ENCODE data around the gene BCAS4. TPM values are rescaled to one million over a fixed set of nuclear protein-coding genes. Genes with fewer than 3 reads are reported as not detected.
"Not testable (repeated sequence)": the region's sequence is repeated elsewhere in the genome, so short reads cannot be mapped to it uniquely, and the experiment has no call there.

The BCAS4 gene, protein sequence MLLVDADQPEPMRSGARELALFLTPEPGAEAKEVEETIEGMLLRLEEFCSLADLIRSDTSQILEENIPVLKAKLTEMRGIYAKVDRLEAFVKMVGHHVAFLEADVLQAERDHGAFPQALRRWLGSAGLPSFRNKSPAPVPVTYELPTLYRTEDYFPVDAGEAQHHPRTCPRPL
- 20.7 and 32.2 TPM in 2 replicates for total RNA-seq (2014; rRNA removed; shearing (Covaris generic))

- DNase-seq (ENCODE audit: low spot score), result peak; percentile 80
- in situ Hi-C loops (cut with HindIII; ENCODE audit: low sequenced_read_pairs), result no loop called here
These were observed at the start of gene BCAS4 for GRCh38 chr20:50794846-50795634. Gene BCAS4 (plus strand): TSS chr20:50795061. CDS start chr20:50795084, 23 bp downstream.

GRCh38 chr20:50745634-50746137 lies 49.2 kb upstream of the BCAS4 start:
- in situ Hi-C loops (cut with HindIII; ENCODE audit: low sequenced_read_pairs), result no loop called here
- no peak for DNase-seq (ENCODE audit: low spot score)

- DNase-seq (ENCODE audit: low spot score), result no peak
- in situ Hi-C loops (cut with HindIII; ENCODE audit: low sequenced_read_pairs), result no loop called here
These were observed 48.5 kb upstream of the BCAS4 start for GRCh38 chr20:50746138-50746940.

DNA sequence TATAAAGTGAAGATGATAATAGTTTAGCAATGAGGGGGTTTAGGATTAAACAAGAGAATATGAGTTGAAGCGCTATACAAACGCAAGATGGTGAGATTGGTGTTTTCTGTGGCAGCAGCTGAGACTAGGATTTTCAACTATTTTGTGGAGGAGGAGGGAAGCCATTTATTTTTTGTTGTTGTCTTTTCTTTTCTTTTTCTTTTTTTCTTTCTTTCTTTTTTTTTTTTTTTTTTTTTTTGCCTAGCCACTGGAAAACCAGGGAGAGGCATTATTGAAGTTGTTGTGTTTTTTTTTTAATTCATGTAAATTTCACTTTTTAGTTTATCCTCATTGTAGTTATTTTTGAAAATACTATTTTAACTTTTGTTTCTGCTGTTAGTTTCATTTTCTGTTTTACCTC lies 47.6 kb upstream of the BCAS4 start:
- no peak for DNase-seq (ENCODE audit: low spot score)
- in situ Hi-C loops (cut with HindIII; ENCODE audit: low sequenced_read_pairs), result no loop called here

GRCh38 chr20:50750145-50750671 lies 44.7 kb upstream of the BCAS4 start:
- in situ Hi-C loops (cut with HindIII; ENCODE audit: low sequenced_read_pairs), result no loop called here
- DNase-seq (ENCODE audit: low spot score), result no peak

DNA sequence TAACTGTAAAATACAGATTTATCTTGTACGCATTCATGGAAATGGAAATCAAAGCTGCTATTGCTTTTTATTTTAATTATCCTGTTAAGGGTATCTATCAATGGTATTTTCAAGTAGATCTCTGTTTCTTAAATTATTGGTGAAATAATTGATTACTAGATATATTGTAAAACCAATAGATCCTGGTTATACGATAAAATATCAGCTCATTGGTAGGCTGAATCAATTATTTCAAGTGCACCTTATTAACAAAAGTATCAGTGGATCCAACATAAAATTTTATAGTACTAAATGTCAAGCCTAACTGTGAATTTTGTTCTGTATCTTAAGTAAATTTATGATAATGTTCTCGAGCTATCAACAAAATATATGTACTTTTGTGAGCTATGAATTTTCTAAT lies 41.7 kb upstream of the BCAS4 start:
- no peak for DNase-seq (ENCODE audit: low spot score)
- in situ Hi-C loops (cut with HindIII; ENCODE audit: low sequenced_read_pairs), result no loop called here

GRCh38 chr20:50754420-50754819 lies 40.4 kb upstream of the BCAS4 start:
- in situ Hi-C loops (cut with HindIII; ENCODE audit: low sequenced_read_pairs), result no loop called here

DNA sequence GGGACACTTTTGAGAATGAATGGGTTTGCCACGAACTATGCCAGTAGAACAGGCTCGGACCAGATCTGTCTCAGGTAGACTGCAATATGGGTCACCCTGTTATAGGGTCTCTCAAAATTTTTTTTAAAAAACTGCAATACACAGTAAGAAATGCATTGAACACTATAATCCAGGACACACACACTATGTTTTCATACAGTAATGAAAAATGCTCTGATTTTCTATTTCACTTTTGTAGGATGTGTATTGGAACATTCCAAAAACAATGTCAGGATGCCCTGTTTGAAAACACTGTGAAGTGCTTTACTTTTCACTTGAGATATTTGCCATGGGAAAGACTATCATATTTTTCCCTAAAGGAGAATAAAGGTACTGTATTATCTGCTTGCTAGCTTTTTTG lies 38.4 kb upstream of the BCAS4 start:
- no peak for DNase-seq (ENCODE audit: low spot score)
- in situ Hi-C loops (cut with HindIII; ENCODE audit: low sequenced_read_pairs), result no loop called here

More at GRCh38 chr20:50754420-50754819, 40.4 kb upstream of the BCAS4 start:
- DNase-seq (ENCODE audit: low spot score), result no peak

DNA sequence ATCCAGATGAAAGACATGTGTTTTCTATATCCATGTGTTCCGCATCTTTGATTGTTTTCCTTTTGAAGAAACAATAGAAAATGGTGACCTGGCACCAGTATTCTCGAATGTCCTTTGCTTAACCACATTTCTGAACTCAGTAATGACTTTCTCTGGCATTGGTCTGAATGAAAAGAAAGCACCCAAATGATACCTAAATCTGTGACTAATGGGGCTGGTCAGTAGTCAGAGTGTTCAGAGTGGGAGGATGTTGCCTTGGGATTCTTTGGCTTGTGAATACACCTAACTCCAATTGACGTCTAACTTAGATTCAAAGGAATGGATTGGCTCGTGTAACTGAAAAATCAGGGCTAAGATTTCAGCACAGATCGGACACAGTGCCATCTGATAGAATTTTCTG lies 36.4 kb upstream of the BCAS4 start:
- DNase-seq (ENCODE audit: low spot score), result no peak
- in situ Hi-C loops (cut with HindIII; ENCODE audit: low sequenced_read_pairs), result no loop called here

GRCh38 chr20:50758992-50759391 lies 35.9 kb upstream of the BCAS4 start:
- in situ Hi-C loops (cut with HindIII; ENCODE audit: low sequenced_read_pairs), result no loop called here
- DNase-seq (ENCODE audit: low spot score), result no peak

DNA sequence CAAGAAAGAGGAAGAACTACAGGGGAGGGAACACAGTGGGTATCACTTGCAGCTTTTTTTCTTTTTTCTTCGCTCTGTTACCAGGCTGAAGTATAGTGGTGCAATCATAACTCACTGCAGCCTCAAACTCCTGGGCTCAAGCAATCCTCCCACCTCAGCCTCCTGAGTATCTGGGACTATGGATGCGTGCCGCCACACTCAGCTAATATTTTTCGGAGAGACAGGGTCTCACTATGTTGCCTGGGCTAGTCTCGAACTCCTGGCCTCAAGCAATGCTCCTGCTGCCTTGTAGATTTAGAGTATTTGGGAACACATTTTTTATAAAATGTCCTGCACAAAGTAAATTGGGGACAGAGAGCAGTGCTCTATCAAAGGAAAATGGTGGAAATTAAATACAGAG lies 35.2 kb upstream of the BCAS4 start:
- in situ Hi-C loops (cut with HindIII; ENCODE audit: low sequenced_read_pairs), result no loop called here
- no peak for DNase-seq (ENCODE audit: low spot score)

DNA sequence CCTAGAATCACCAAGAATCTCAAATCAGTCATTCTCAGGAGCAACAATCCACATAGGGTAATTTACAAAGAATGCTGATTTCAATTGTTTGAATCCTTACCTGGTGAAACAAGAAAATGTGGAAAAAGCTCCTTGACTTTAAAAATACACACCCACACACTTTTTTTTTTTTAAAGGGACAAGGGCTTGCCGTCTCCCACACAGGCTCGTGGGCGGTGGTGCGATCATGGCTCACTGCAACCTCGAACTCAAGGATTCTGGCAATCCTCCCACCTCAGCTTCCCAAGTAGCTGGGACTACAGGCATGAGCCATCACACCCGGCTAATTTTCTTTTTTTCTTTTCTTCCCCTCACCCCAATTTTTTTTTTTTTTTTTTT lies 32.8 kb upstream of the BCAS4 start:
- no peak for DNase-seq (ENCODE audit: low spot score)
- in situ Hi-C loops (cut with HindIII; ENCODE audit: low sequenced_read_pairs), result no loop called here

DNA sequence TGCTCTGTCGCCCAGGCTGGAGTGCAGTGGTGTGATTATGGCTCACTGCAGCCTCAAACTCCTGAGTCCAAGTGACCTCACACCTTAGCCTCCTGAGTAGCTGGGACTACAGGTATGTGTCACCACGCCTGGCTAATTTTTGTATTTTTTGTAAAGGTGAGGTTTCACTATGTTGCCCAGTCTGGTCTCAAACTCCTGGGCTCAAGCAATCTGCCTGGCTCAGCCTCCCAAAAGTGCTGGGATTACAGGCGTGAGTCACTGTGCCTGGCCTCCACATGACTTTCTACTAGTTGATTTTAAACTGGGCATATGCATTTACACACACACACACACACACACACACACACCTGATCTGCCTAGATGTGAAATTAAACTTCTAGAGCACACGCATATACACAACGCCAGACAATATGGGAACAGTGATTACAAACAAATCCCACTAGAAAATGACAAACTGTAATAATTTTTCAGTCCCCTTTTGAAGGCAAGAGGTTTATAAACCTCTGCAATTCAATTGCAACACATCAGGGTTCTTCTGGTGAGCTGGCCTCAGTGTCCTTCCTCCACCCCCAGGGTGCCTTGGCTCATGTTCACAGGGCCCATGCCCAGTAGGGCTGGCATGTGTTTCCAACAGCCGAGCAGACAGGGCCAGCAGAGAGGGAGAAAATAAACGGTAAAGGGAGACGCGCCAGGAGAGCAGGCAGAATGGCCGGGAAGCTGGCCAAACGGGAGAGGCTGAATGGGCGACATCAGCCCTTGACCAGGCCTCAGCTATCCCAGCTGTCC lies 32.2 kb upstream of the BCAS4 start:
- peak; percentile 89 for DNase-seq (ENCODE audit: low spot score)
- in situ Hi-C loops (cut with HindIII; ENCODE audit: low sequenced_read_pairs), result no loop called here

DNA sequence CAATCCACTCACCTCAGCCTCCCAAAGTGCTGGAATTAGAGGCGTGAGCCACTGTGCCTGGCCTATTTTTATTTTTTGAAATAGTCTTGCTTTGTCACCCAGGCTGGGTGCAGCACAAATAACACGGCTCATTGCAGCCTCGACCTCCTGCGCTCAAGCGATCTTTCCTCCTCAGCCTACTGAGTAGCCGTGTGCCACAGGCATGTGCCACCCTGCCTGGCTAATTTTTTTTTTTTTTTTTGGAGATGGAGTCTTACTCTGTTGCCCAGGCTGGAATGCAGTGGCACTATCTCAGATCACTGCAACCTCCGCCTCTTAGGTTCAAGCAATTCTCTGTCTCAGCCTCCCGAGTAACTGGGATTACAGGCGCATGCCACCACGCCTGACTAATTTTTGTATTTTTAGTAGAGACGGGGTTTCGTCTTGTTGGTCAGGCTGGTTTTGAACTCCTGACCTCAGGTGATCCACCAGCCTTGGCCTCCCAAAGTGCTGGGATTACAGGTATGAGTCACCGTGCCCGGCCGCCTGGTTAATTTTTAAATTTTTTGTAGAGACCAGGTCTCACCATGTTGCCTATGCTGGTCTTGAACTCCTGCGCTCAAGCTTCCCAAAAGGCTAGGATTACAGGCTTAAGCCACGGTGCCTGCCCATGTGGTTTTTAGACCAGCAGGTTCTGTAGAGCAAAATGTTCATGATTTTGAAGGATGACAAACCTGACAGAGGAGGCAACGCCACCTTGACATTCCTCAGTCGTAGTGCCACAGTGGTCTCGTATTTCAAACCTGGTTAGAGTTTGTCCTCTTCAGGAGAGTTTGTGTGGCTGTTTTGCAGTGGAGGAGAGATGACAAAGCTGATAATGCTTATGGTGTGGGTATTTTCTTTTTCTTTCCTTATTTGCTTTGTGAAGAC lies 31.1 kb upstream of the BCAS4 start:
- in situ Hi-C loops (cut with HindIII; ENCODE audit: low sequenced_read_pairs); DNase-seq (ENCODE audit: low spot score): not testable (repeated sequence)

- in situ Hi-C loops (cut with HindIII; ENCODE audit: low sequenced_read_pairs); DNase-seq (ENCODE audit: low spot score): not testable (repeated sequence)
These were observed 29.6 kb upstream of the BCAS4 start for GRCh38 chr20:50765251-50765650.

- DNase-seq (ENCODE audit: low spot score), result no peak
- in situ Hi-C loops (cut with HindIII; ENCODE audit: low sequenced_read_pairs), result no loop called here
These were observed 29.2 kb upstream of the BCAS4 start for GRCh38 chr20:50765674-50766073.

DNA sequence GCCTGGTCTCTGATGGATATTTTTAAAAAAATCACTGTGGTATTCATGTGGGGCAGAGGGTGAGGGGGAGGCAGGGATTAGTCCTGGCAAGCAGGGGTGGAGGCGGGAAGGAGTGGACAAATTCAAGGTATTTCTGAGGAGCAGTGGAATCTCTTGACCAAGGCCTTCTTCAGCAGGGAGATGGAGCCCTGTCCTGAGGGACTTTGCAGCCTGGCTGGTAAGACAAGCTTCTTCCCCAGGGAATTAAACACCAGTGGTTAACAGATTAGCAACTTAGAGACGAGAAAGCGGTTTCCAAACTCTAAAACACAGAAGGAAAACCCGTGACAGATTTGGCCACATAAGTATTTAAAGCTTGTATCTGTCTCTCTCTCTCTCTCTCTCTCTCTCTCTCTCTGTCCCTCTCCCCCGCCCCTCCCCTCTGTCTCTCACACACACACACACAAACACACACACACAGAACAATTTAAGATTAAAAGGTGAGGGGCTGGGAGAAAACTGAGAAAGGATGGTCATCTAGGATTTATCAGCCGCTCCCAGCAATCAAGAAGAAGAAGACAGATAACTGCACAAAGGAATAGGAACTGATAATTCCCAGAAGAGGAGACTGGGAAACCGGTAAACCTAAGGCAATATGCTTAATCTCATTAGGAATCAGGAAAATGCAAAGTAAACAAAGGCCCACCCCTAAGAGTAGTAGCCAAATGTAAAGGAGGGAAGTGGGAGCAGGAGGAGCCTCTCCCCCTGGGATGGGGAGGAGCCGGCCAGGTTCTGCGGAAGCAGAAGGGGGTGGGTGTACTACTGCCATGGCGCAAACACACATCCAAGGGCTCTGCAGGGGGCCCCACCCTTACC lies 27.7 kb upstream of the BCAS4 start:
- DNase-seq (ENCODE audit: low spot score); in situ Hi-C loops (cut with HindIII; ENCODE audit: low sequenced_read_pairs): not testable (repeated sequence)
